NCI-H82 (cell line): ENCODE measurements around the gene BARX1.
"Not testable (repeated sequence)": the region's sequence is repeated elsewhere in the genome, so short reads cannot be mapped to it uniquely, and the experiment has no call there.

Experiments
- DNase-seq: peaks from one replicate; lab custom pipeline; 2025; lab: John Stamatoyannopoulos, UW

The BARX1 gene

DNA sequence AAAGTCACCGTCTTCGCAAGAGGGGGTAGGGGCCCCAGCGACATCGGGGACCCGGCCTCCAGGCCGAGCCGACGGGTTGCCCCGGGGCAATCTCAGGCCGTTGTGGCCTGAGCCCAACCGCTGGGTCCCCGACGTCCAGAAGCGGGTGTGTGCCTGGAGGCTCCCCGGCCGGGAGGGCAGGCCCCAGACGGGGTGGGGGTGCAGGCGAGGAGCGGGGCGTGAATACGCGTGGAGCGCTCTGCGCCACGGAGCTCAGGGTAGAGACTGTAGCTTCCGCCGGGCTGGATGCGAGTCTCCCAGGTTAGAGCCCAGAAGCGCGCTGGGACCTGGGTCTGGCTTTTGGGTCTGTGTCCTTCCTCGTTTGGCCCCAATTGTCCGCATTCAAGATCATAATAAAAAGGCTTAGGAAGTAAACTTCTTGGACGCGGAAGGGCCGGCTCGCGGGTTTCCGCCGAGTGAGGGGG lies 3.5 kb downstream of the BARX1 start:
- no peak for DNase-seq

DNA sequence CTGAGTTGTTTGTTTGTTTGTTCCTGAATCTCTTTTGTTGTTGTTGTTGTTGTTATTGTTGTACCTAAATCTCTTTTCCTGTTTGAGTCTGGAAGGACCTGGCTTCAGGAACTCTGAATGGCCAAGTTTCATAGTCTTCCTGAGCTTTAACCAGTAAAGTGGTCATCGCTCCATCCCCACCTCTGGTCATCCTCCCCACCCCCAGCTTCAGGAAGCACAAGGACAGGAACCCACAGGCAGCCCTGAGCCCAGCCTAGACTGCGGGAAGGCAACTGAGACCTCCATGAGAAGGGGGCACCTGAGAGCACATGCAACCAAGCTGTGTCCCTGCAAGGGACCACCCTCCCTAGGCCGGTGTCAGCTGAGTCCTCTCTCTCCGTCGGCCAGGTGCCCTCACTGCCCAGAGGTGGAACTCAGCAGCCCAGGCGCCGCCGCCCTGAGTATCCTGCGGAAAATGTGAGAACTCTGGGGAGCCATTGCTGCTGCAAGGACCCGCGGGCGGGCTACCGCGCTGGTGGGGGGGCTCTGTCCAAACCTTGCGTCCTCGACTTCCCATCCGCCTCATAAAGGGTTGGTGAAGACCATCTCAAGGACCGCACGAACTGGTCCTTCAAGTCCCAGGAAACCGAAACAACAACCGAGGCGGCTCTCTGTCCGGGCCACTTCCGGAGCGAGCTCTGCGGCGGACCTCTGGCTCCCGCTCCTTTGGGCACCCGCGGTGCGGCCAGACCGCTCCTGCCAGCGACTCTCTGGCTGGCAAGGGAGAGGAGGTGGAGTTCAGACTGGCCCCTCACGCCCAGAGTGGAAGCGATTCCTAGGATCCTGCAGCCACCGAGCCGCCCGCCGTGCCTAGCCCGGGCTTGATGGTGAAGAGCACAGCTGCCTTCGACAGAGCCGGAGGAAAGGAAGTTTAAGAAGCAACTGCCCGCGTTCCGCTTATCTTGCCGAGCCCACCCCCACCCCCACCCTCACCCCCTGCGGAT lies 4.2 kb downstream of the BARX1 start:
- DNase-seq, result peak; percentile 22

DNA sequence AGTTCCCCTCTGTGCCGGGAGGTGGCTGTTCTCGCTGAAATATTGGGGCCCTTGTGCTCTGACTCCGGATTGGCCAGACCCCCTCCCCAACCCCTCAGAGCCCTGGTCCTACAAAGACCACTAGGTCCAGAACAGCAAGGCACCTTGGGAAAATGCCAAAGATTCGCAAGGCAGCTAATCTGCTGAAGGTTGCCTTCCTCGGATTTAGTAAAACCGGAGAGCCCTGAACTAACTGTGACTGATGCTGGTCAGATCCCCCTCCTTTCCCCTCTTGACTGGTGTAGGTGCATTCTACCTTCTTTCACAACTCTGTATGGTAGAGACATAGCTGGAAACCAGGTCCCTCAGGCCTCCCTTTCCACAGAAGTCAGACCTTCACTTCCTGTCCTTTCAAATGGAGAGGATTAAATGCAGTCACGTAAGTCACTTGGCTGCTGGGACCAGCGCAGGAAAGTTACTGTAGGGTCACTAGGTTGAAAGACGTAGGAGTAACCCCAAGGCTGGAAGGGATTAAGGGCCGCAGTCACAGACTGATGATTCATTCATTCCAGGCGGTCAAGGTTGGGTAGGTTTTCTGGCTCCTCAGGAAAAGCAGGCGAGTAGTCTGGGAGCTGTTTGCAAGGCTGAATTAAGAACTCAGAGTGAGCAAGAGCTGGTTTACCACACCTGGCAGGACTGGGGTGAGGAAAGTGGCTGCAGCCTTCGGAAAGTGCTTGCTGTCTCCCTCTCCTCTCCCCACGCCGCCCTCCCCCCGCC lies 5.3 kb downstream of the BARX1 start:
- DNase-seq, result no peak

DNA sequence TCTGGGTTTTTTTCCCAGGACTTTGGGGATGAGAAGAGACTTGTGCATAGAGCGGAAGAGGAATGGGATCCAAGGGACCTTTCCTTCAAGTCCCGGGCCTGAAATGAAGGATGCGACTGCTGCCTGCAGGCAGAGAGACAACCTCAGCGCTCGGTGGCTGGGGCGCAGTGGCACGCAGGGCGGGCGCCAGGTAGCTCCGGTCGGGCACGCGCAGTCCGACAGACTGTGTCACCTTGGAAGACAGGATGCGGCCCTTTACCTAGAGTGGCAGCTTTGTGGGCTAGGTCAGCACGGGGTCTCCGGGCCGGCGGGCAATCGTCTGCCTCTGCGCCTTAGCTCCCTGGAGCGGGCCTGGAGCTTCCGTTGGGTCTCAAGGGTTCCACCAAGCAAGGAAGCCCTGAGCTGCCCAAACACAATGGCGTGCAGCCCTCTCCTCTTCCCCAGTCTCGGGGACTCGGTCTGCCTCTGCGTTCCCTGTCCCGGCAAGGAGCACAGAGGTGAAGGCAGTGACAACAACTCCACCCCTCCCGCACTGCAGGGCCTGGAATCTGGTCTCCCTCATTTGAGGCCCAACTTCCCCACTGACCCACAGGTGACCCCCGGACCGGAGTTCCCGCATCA lies 6.0 kb downstream of the BARX1 start:
- no peak for DNase-seq

DNA sequence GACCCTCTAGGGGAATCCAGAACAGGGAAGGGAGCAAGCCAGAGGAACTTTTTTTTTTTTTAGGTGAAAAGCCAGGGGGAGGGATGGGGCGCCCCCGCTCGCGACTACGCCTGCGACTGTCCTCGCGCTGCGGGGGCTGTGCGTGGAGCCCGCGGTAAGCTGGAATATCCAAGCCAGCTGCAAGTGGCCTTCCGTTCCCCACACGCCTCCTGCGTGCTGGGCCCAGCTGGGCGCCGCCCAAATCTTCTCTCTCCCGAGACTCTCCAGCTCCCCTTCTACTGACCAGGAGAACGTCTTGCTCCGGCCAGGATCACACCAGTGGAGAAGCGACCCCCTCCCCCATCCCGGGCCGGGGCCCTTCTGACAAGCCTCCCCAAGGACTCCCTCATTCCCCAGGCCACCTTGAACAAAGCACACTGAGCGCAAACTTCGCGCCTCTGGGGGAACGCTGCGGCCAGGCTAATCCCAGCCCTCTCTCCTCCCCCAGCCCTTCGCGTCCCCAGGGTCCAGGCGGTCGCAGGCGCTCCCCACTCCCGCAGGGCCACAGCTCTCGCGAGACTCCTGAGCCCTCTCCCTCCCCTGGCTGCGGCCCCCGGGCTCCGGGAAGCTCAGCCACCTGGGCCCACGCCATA lies 6.6 kb downstream of the BARX1 start:
- peak; percentile 40 for DNase-seq

DNA sequence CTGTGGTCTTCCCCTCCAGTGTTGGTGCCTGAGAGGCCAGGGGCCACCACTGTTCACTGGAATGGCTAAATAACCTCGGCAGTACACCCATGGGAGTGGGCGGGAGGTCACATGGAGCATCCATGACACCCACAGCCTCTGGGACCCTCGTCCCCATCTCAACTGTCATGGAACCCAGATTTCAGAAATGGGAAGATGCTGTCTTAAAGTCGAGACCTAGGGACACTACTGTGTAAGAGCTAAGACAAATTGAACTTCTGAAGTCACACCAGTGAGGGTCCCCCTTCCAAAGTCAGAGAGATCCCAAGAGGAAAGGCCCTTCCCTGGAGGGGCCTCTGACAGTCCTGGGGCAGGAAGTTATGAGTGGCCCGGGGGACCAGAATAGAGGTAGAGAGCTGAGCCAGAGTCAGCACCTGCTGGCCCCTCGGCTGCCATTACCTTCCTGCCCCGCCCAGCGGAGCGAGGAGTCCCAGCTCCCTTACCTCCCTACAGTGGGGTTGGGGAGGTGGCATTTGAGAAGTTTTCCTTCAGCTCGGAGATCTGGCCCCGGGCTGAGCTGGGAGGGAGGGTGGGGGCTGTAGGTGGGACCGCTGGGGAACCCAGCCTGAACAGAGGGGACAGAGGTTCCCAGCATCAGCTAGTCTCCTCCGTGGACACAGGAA lies 7.6 kb downstream of the BARX1 start:
- DNase-seq, result no peak

DNA sequence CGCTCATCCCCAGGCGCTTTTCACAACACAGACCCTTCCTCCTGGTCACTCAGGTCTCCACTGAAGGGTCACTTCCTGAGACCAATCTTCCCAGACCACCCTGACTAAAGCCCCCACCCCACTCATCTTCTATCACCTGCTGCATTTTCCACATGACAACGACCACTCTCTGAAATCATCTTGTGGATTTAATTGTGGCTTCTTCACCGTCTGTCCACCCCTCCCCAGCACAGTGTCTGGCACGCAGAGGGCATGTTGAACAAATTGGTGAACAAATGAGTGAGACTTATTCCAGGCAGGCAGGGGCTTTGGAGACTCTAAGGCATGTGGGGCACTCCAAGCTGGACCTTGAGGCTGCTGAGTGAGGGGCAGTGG lies 8.8 kb downstream of the BARX1 start:
- no peak for DNase-seq

DNA sequence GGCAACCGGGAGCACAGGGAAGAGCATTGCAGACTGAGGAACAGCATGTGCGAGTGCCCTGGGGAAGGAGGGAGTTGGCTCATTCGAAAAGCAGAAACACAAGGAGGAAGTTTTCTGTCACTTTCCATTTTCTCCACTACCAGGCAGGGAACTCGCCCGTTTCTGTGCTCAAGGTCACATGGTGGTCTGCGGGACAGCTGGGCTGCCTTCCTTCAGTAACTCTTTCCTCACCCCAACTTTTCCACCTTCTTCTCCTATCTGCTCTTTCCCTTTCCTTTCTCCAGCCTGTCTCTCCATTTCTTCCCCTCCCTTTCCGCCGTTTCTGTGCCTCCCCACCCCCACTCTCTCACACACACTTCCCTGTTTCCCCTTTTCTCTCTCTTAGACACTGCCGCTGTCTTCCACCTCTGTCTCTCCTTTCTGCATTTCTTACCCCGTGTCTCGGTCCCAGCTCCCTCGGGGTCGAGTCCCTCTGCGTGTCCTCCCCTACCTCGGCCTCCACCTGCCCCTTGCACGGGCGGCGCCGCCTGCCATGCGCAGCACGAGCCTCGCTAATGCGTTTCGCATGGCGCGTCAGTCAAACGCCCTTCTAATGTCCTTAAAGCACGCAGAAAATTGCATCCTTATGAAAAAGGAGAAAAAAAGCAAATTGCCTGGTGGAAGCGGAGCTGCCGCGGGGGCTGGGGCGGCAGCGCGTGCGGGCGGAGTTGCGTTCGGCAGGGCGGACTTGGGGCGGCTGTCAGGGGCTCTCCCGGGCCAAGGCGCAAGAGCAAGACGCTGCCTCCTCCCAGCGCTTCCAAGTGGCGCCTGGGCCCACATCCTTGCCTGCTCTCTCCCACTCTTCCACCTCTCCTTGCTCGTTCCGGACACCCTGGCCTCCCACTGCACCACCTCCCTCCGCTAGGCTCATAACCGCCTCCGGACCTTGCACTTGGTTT lies 9.5 kb downstream of the BARX1 start:
- DNase-seq, result no peak

DNA sequence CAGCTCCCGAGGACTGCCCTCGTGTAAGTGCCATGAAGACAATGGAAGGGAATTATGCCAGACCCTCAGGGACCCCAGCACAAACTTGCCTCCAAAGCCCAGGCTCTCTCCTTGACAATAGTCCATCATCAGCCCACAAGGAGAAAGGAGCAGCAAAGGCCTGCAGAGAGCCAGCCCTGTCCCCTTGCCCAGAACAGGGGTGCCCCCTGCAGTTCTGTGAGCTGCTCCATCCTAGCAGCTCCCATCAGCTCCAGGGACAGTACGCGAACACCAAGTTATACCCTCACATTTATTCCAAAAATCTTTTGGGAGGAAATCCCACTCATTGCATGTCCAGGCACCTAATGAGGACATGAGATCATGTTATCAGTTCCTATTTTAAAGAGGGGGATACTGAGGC lies 11.1 kb downstream of the BARX1 start:
- no peak for DNase-seq

DNA sequence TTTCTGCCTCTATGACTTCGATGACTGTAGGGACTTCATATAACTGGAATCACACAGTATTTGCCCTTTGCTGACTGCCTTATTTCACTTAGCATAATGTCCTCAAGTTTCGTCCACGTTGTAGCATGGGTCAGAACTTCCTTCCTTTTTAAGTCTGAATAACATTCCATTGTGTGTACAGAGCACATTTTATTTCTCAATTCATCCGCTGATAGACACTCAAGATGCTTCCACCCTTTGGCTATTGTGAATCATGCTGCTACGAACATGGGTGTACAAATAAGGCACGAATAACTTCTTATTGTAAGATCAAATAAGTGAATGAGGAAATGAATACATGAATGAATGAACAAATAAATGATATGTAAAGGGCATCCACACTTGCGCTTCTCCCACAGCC lies 13.0 kb downstream of the BARX1 start:
- DNase-seq, result no peak

DNA sequence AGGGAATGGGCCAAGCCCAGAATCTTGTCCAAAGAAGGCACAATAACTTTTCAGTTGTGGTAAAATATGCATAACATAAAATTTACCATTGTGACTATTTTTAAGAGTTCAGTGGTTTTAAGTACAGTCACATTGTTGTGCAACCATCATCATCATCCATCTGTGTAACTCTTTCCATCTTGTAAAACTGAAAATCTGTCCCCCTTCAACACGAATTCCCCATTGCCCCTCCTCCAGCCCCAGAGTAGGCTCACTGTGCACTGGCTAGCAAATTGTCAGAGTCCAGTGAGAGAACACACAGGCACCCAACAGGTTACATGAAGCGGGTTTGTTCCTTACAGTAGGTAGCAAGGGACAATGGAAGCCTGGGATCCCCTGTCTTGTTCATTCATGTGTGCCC lies 13.7 kb downstream of the BARX1 start:
- DNase-seq, result no peak

DNA sequence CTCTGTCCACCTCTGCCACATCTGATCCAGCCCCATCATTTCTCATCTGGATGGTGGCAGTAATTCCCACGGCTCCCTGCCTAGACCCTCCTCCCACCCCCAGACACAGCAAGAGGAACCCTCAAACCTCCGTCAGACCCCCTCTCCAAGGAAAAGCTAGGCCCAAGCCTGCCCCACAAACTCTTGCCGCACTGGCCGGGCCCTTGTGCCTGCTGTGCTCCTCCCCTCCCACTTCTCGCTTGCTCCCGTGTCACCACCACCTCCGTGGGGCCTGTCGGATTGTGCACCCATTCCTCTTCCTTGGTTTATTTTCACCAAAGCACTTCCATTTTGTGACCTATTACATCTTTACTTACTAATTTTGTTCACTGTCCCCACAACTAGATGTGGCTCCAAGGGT lies 14.2 kb downstream of the BARX1 start:
- DNase-seq, result no peak

DNA sequence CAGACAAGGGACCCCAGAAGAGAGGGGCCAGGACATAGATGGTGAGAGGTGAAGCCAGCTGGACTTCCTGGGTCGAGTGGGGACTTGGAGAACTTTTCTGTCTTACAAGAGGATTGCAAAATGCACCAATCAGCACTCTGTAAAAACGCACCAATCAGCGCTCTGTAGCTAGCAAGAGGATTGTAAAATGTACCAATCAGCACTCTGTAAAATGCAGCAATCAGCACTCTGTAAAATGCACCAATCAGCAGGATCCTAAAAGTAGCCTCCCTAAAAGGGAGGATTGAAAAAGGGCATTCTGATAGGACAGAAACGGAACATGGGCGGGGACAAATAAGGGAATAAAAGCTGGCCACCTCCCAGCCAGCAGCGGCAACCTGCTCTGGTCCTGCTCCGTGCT lies 15.6 kb downstream of the BARX1 start:
- not testable (repeated sequence) for DNase-seq

DNA sequence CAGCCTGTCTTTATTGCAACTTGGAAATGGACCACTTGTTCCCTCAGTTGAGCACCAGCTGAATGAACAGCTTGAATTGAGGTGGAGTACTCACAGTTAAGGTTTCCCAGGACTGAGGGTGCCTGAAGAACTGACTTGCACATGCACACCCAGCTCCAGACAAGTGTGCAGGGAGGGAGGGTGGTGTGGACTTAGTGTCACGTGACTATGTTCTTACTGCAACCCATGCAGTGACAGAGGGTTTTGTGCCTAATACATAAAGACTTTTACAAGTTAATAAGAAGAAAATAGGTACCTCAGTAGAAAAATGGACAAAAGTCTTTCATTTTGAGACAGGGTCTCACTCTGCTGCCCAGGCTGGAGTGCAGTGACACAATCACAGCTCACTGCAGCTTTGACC lies 18.0 kb downstream of the BARX1 start:
- DNase-seq, result no peak

DNA sequence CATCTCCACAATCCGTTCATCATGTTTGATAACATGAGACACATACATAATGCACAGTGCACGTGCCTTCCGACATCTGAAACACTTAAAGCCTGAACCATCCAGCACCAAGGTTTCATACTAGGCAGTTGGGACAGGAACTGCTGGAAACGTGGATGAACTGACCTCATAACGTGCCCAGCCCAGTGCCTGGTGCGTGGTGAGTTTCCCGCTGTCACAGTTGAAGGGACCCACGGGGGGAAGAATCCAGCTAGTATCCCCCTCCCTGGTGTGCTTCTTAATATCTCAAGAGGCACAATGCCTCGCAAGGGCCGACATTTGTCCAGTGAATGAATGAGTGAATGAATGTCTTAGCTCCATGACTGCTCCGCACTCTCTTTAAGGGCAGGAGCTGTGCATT lies 23.2 kb downstream of the BARX1 start:
- no peak for DNase-seq

DNA sequence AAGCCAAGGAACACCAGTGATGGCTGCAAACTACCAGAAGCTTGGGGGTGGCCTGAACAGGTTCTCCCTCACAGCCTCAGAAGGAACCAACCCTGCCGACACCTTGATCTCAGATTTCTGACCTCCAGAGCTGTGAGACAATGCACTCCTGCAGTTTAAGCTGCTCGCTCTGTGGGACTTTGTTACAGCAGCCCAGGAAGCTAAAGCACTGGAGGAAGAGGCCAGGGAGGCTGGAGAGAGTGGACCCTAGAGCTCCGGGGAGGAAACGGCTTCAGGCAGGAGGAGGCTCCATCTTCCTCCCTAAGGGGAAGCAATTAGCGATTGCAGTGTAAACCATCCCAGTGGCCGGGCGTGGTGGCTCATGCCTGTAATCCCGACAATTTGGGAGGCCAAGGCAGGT lies 25.1 kb downstream of the BARX1 start:
- no peak for DNase-seq

DNA sequence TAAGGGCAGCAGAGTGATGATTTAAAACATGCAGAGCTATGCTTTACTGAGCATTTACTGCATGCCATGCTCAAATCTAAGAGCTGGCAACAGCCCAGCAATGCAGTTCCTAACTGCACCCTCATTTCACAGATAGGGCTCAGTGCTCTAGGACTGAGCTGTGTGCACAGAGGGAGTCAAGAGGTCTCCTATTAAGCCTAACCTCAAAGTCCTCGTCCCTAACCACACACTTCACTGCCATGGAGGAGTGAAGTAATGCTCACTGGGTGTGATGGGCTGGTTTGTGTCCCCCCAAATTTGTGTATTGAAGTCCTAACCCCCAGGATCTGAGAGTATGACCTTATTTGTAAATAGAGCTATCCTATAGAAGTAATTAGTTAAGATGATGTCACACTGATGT lies 25.9 kb downstream of the BARX1 start:
- DNase-seq, result no peak

DNA sequence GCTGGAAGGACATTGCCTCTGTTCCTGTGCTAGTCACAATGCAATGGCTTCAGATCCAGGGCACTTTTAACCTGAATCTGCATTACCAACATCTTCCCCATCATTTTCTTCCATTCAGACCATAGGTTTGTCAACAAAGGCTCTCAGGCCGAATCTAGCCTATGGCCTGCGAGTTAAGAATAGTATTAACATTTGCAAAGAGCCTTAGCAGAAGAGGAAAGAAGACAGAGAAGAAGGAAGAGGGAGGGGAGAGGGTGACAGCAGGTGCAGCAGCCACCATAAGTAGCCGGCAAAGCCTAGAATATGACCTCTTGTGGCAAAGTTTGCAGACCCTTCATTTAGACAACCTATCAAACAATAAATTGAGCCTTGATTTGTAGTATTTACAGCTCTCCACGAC lies 32.6 kb downstream of the BARX1 start:
- DNase-seq, result no peak

DNA sequence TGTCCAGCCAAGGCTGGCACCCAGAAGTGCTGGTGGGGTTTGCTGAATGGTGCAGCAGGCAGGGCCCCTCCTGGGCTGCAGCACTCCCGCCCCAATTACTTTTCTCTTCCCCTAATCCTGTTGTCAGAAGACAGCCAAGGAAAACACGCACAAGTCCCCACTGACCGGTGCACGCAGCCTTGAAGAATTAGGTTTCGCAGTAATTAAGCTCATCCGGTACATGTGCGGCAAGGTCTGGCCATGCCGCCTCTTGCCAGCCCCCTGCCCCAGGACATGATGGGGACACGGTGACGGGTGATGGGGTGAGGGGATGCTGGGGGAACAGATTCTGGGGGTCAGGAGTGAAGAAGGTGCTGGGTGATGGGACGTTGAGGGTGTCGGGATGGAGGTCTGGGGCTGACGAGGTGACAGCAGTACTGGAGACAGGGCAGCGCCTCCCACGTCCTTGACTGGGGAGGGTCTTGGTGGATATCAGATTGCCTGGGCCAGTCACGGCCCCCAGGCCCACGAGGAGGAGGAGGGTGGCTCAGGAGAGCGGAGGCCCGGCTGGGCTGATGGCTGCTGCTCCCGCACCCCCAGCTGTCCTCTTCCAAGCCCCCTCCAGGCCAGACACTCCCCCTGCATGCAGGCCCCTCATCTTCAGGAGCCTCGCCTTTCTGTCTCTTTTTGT lies 34.9 kb downstream of the BARX1 start:
- DNase-seq, result no peak

DNA sequence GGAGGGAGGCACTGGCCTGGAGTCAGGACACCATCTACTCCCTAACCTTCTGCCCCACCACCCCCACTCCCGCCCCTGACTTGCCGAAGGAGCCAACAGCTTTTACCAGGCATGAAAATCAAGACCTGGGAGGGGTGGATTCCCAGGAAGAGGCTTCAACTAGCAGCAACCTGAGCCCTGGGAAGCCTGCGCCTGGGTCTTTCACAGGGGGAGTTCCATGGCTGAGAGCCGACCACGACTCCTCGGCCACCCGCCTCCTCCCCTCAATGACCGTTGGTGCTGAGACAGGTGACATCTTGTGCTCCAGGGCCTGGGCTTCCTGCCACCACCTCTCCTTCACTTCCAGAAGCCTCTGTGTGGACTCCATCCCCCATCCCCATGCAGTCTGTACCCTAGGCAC lies 37.1 kb downstream of the BARX1 start:
- DNase-seq, result no peak
